Forelimb muscle (tissue), 1 donor: Measurements from ENCODE around the gene H6PD. TPM values are rescaled to one million over a fixed set of nuclear protein-coding genes. Genes with fewer than 3 reads are reported as not detected.

Experiments used
- DNase-seq: peaks from one replicate; pipeline ENCODE4 v3.0.0-alpha.2; 2013; ENCODE audit warnings: low read depth
- polyA plus RNA-seq: library from polyadenylated mRNA; unstranded; fragments of 120-200 nt; gene quantifications from one replicate; pipeline ENCODE4 v1.2.1, GENCODE V29; 2013; ENCODE audit not compliant: insufficient read length

Gene H6PD
- polyA plus RNA-seq, 1 donor: 31.0 TPM

GRCh38 chr1:9275567-9276034, 41.0 kb downstream of the H6PD start:
- DNase-seq: no peak

DNA sequence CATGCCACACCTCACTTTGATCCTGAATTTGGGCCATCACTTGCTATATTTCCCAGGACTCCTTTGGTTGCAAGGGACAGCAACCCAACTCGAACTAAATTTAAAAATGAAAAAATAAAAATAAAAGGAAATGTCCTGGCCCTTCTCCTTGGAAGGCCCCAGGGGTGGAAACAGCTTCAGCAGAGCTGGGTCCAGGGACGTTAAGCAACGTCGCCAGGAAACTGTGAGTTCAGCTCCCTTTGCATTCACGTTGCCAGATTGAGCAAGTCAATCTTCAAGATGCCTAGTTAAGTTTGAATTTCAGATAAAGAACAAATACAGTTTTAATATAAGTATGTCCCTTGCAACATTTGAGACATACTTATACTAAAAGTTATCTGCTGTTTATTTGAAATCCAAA, 43.5 kb downstream of the H6PD start:
- no peak for DNase-seq

- no peak for DNase-seq
Measured at GRCh38 chr1:9278585-9279153, 44.1 kb downstream of the H6PD start.

DNA sequence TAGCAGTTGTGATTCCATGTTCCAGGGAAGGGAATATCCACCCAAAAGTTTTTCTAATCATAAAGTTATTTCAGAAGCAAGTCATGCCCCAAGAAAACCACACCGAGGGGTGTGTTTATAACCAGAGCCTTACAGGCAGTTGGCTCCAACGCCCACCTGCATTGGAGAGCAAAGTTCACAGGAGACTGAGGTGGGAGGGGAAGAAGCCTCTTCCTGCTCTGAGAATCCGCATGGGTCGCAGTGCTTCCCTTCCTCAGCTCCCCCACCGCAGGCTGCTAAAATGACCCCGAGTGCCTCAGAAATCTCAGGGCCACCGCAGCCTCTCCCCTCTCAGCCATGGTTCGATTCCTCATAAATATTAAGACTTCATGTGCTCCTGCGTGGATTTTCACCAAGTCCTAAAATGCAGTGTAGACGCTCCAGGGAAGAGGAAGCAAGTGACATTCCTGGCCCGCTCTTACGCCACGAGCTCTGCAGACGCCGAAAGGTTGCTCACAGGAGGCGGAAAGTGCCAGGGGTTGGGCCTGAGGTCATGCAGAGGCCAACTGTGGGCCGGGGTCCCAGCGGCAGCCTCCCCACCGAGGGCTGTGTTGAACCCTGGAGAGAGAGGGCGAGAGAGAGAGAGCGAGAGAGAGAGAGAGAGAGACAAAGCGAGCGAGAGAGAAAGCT, 44.7 kb downstream of the H6PD start:
- no peak for DNase-seq

GRCh38 chr1:9280015-9280860, 45.7 kb downstream of the H6PD start:
- DNase-seq: no peak

GRCh38 chr1:9281071-9281827, 46.7 kb downstream of the H6PD start:
- no peak for DNase-seq

GRCh38 chr1:9281908-9282695, 47.5 kb downstream of the H6PD start:
- no peak for DNase-seq

GRCh38 chr1:9282696-9282955, 48.1 kb downstream of the H6PD start:
- no peak for DNase-seq

DNA sequence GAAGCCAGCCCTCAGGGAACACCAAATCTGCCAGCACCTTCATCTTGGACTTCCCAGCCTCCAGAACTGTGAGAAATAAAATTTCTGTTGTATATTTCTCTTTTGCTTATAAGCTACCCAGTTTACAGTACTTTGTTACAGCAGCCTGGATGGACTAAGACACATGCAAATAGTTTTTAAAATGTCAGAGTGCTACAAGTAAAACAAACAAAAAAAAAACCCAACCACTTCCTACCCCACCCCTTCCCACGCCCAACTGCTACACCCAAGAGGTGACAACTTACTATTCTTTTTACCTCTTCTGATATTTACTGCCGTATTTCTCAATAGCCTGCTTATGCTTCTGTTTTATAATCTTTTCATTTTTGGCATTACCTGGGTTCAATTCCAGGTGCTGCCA, 49.5 kb downstream of the H6PD start:
- no peak for DNase-seq

DNA sequence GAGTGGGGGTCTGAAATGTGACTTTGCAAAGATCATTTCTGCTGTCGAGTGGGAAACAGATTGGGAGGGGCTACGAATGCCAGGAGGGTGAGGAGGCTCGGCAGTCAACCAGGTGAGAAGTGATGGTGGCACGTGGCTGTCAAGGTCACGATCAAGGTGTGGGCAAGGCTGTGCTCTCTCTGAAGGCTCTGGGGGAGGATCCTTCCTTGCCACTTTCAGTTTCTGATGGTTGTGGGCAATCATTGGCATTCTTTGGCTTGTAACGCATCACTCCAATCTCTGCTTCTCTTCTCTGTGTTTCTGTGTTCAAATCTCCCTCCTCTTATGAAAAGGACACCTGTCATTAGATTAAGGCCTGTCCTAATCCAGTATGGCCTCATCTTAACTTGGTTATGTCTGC, 52.0 kb downstream of the H6PD start:
- DNase-seq: no peak

GRCh38 chr1:9289090-9289534, 54.5 kb downstream of the H6PD start:
- DNase-seq: no peak

DNA sequence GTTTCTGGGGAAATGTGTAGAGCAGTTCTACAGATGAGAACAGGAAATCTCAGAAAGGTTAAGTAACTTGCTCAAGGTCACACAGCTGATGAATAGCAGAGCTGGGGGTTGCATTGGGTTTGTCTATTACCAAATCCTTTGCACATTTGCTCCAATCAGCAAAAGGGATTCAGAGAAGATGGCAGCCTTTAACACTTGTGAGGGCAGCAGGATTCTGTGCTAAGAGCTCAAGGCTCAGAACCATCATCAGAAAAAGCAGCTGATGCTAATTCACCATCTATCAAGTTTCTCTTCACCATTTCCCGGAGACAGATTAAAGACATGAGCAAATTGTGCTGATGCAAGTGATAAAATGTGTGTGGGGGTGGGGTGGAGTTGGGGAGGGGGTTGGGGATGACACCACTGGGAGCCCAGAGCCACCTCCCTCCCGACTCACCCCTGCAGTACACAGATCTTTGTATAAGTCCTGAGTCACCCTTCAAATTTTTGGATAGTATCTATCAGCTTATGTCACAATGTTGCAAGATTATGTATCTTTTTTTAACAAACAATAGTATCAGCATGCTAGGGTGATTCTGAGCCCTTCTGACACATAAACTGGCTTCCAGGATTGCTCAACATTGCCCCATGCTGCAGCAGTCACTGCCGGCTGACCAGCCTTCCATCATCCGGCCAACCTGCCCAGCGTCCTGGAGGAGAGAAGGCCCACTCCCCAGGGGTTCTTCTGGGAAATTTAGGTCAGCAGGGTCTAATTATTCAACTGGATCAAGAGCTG, 55.3 kb downstream of the H6PD start:
- DNase-seq: no peak

DNA sequence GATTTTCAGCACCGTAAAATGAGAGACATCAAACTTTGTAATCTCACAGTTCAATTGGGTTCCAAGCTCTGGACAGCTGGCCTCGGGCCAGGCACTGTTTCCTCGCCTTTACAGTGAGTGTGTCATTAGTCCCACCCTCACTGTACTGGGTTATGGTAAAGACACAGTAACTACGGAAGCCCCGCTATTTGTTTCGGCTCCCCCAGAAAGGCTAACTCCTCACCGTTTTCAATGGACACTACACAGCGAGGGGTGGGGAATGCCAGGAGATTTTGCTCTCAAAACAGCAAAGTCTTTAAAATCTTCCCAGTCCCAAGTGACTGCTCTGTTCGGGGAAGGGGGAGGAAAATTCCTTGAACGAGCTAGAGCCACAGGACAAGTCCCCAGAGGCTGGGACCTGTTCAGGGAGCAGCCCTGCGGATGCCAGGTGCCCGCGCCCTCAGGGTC, 57.4 kb downstream of the H6PD start:
- no peak for DNase-seq

GRCh38 chr1:9292361-9293240, 58.0 kb downstream of the H6PD start, which contains the start of gene SPSB1:
Gene SPSB1, plus strand, starts transcription at chr1:9292894. Its CDS starts 62,998 bp downstream, at chr1:9355892.
- DNase-seq: no peak

DNA sequence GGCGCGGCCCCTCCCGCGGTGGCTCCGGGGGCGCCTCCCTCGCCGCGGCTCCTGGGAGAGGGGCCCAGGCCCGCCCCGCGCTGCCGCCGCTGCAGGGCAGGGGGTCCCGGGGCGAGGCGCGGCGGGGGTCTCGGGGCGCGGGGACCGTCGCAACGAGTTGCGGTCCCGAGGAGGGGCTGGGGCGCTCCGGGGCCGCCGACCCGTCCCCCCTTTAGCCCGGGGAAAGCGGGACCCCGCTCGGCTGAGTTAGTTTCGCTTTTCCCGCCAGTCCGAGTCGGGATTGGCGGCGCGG, 58.6 kb downstream of the H6PD start:
- DNase-seq: no peak

- DNase-seq: no peak
Measured at GRCh38 chr1:9293533-9294404, 59.2 kb downstream of the H6PD start.

- no peak for DNase-seq
Measured at GRCh38 chr1:9294405-9294773, 59.8 kb downstream of the H6PD start.

- DNase-seq: no peak
Measured at GRCh38 chr1:9294910-9295636, 60.5 kb downstream of the H6PD start.
